Activated CD8-positive, alpha-beta memory T cell treated with anti-CD3 and anti-CD28 coated beads for 36 hours (primary cell): Measurements from ENCODE around the gene TMEM237. TPM values are rescaled to one million over a fixed set of nuclear protein-coding genes. Genes with fewer than 3 reads are reported as not detected.

ENCODE experiments used
- CTCF ChIA-PET: fragments of 350-600 bp; sonication (Branson Sonifier 250); formaldehyde crosslinking; loops from one replicate; lab custom pipeline; 2021; ENCODE audit warnings: antibody characterized with exemption; lab: Charles Lee
- POLR2A ChIA-PET: fragments of 350-600 bp; sonication (Branson Sonifier 250); formaldehyde crosslinking; loops from one replicate; lab custom pipeline; 2021; ENCODE audit warnings: antibody characterized with exemption; lab: Charles Lee
- total RNA-seq, 2 experiments: library from RNA; stranded (reverse); gene quantifications; one replicate each; pipeline ENCODE4 v1.2.3, GENCODE V29; 2021

Gene TMEM237
- total RNA-seq, 2 experiments from 2014 or later = 19.4 to 19.8 TPM

GRCh38 chr2:201579536-201579935 is 63.8 kb downstream of the TMEM237 start:
- CTCF ChIA-PET = interaction anchor here (0.6 kb wide), 1 partner anchor 103 kb away, joined by 3 read pairs; no protein-coding TSS in a partner anchor

GRCh38 chr2:201575971-201576370 is 67.3 kb downstream of the TMEM237 start:
- CTCF ChIA-PET = no interaction called here
- POLR2A ChIA-PET = no interaction called here

More at GRCh38 chr2:201579536-201579935, 63.8 kb downstream of the TMEM237 start:
- POLR2A ChIA-PET = no interaction called here

GRCh38 chr2:201574766-201575165 is 68.5 kb downstream of the TMEM237 start:
- ChIA-PET CTCF (no interaction called here), POLR2A (no interaction called here)

- POLR2A ChIA-PET = no interaction called here
- CTCF ChIA-PET = no interaction called here
Measured at GRCh38 chr2:201572846-201573508, 70.3 kb downstream of the TMEM237 start.

Other genes starting within 250 kb of the TMEM237 start
- gene TRAK2, start 192.0 kb downstream of the TMEM237 start, total RNA-seq = 10 to 100 TPM; 22.6 to 23.2 TPM
- 10 to 100 TPM; 23.0 to 25.8 TPM for gene STRADB, start 191.8 kb downstream of the TMEM237 start, total RNA-seq
- not detected for gene MPP4, start 55.1 kb upstream of the TMEM237 start, total RNA-seq
- gene ALS2, start 137.4 kb upstream of the TMEM237 start, total RNA-seq = 10 to 100 TPM; 15.2 to 16.5 TPM
- not detected for gene CDK15, start 163.0 kb upstream of the TMEM237 start, total RNA-seq